ENCODE data around the gene DBN1. TPM values are rescaled to one million over a fixed set of nuclear protein-coding genes. Genes with fewer than 3 reads are reported as not detected.

DBN1 gene
- total RNA-seq, 4 donors from 2014 or later, result 89.8 to 139 (median 111) TPM

DNA sequence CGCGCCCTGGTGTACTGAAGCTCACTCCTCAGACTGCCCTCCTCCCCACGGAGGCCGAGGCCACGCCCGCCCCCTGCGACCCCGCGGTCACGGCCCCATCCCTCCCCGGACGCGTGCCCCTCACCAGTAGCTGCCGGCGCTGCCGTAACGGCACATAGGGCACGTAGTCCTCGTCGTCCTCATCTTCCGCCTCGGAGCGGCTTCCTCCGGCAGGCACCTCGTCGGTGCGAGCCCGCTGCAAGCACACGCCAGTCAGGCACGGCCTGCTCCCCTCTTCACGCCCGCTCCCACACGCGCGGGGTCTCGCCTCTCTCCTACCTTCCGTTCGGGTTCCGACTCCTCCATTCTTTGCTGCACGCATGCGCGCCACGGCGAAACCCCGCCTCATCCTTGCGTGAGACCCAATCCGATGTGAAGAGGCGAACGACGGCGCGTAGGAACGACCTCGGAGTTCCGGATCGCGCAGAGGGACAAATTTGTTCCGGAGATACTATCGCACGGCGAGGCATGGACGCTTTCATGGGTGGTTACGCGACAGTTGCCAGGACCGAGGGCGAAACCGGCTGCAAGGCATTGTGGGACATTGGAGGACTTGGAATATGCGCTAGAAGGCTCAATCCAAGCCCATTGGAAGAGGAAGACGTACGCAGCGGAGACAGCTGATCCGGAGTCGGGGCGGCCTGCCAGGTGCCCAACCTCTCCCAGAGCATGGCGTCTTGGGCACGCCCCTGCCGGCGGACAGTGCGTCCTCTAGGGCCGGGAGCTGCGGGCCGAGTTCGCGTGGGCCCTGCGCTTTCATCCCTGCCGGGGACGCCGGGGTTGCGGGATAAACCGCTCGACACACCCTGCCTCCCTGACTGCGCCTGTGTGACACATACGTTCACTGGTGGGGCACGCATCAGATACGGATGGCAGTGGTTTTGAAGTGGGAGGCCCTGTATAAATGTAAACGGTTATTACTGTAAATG, 43.5 kb upstream of the DBN1 start, which contains the start of gene DDX41:
Gene DDX41, minus strand, starts transcription at position 361 of the 968 bp plus-strand sequence. Its CDS starts 16 bp downstream, at position 345.
- WGBS, 2 donors, result 0% methylated on average over 79 to 86 of the region's 96 CpGs
- no peaks in the 10 kb centered on the region for H3K9me3 ChIP-seq
- peak within 1 kb of the TSS; percentile 72 to 95 (median 88) for H3K4me3 ChIP-seq
- H3K27me3 ChIP-seq, result no peaks in the 10 kb centered on the region
- DNase-seq (ENCODE audit: low spot score in 2 of 2), result peak; percentile 94 to 96
- TF ChIP-seq POLR2A (IDR thresholded peaks at IDR 0.05) (peak in 1 of 2 donors; percentile 54), EP300 (IDR thresholded peaks at IDR 0.05) (peak in 1 of 2 donors; percentile 99)
- TF ChIP-seq, protein P1, sequence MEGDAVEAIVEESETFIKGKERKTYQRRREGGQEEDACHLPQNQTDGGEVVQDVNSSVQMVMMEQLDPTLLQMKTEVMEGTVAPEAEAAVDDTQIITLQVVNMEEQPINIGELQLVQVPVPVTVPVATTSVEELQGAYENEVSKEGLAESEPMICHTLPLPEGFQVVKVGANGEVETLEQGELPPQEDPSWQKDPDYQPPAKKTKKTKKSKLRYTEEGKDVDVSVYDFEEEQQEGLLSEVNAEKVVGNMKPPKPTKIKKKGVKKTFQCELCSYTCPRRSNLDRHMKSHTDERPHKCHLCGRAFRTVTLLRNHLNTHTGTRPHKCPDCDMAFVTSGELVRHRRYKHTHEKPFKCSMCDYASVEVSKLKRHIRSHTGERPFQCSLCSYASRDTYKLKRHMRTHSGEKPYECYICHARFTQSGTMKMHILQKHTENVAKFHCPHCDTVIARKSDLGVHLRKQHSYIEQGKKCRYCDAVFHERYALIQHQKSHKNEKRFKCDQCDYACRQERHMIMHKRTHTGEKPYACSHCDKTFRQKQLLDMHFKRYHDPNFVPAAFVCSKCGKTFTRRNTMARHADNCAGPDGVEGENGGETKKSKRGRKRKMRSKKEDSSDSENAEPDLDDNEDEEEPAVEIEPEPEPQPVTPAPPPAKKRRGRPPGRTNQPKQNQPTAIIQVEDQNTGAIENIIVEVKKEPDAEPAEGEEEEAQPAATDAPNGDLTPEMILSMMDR (IDR thresholded peaks at IDR 0.05), result peak in 3 of 5 experiments; percentile 0 to 58 (median 7)
- H3K36me3 ChIP-seq, result peaks cover 2 to 69% (median 14%) of the 10 kb centered on the region in 3 donors
- H3K27ac ChIP-seq, result peak within 1 kb of the TSS; percentile 77 to 89 (median 84)
- H3K4me1 ChIP-seq, result peaks cover 3 to 34% (median 10%) of the 10 kb centered on the region in 4 donors

DNA sequence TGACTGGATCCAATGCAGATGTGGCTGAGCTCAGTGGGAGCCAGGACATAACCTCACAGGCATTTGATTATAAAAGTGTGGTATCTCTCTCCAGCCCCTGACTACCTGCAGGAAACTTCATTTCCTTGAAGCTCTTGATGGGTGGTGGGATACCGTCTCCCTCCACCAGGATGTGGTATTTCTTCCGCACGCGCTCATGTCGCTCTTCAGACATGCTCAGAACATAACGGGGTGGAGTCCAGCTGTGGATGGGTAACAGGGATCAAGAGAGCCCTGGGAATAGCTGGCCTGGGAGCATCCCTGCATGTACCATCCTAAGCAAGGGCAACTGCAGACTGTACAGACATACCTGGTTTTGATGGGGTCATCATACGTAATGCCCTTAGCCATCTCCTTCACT, 42.1 kb upstream of the DBN1 start:
- Histone ChIP-seq H3K4me3 (peak overlapping the region in 2 of 4 donors; percentile 72 to 95), H3K36me3 (peaks cover 2 to 69% (median 13%) of the 10 kb centered on the region in 3 donors), H3K9me3 (no peaks in the 10 kb centered on the region), H3K27me3 (no peaks in the 10 kb centered on the region), H3K4me1 (peaks cover 3 to 34% (median 10%) of the 10 kb centered on the region in 4 donors), H3K27ac (no peak overlapping the region)
- TF ChIP-seq EP300 (IDR thresholded peaks at IDR 0.05) (no peak), POLR2A (IDR thresholded peaks at IDR 0.05) (no peak)
- TF ChIP-seq, protein P1 (IDR thresholded peaks at IDR 0.05), result no peak
- no peak for DNase-seq (ENCODE audit: low spot score in 2 of 2)
- WGBS, 2 donors, result 87 to 96% methylated on average over 7 of the region's 7 CpGs

DNA sequence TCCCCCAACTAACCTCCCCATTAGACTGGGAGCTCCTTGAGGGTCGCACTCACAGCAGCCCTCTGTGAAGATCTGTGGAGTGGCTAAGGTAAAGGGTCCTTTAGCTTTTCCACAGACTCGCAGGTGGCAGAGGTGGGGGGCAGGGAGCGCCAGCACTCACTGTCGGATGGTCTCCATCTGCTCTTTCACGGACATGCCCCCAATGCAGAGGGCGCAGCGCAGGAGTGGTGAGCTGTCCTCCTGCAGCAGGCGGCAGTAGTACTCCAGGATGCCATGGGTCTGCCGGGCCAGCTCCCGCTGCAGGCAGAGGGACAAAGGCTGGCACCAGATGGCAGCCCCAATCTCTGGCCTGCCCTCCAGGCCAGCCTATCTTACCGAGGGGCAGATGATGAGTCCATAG, 41.1 kb upstream of the DBN1 start:
- TF ChIP-seq, protein P1 (IDR thresholded peaks at IDR 0.05), result no peak
- no peak for TF ChIP-seq POLR2A (IDR thresholded peaks at IDR 0.05)
- TF ChIP-seq EP300 (IDR thresholded peaks at IDR 0.05), result no peak
- Histone ChIP-seq H3K4me3 (no peak overlapping the region), H3K36me3 (peaks cover 2 to 67% (median 13%) of the 10 kb centered on the region in 3 donors), H3K9me3 (no peaks in the 10 kb centered on the region), H3K4me1 (peaks cover 3 to 41% (median 12%) of the 10 kb centered on the region in 4 donors), H3K27me3 (no peaks in the 10 kb centered on the region), H3K27ac (no peak overlapping the region)
- WGBS, 2 donors, result 94% methylated on average over 8 to 11 of the region's 11 CpGs
- DNase-seq (ENCODE audit: low spot score in 2 of 2), result no peak

DNA sequence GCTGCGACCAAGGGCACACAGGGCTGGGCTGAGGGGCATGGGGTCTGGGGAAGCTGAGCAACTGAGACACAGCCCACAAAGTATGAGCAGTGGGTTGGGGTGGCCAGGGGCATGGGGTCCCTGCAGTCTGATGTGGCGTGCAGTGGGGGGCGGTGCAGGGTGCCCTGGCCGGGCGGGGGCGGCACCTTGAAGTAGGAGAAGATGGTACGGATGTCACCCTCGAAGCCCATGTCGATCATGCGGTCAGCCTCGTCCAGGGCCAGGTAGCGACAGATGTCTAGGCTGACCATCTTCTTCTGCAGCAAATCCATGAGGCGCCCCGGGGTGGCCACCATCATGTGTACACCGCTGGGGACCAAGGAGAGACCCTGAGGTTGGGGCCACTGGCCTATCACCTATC, 40.1 kb upstream of the DBN1 start:
- WGBS, 2 donors, result 90 to 99% methylated on average over 15 of the region's 15 CpGs
- H3K4me1 ChIP-seq, result peaks cover 3 to 42% (median 12%) of the 10 kb centered on the region in 4 donors
- no peak for TF ChIP-seq EP300 (IDR thresholded peaks at IDR 0.05)

DNA sequence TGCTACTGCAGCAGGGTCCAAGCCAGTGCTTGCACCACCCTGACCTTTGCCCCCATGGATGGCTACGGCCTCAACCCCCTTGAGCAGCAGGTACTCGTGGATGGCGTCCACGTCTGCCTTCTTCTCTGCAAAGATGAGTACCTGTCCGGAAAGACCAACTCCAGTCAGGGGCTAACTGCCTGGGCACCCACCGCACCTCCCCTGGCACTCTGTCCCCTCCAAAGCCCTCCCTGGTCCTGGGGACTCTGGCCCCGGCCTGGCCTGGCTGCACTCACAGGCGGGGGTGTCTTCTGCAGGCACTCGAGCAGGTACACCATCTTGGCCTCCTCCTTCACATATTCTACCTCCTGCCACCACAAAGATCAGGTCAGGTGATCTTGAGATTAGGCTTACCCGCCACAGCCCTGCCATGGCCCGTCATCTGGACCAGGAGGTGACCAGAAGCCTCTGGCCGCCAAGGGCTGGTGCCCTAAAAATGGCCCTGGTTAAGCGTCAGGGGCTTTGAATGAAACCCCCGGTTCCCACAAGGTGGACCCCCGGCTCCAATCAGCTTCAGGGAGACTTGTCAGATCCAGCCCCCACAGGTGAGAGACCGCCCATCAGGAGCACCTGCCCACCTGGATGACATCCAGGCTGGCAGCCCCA, 39.4 kb upstream of the DBN1 start:
- Histone ChIP-seq H3K9me3 (no peaks in the 10 kb centered on the region), H3K4me3 (no peak overlapping the region), H3K27me3 (no peaks in the 10 kb centered on the region), H3K4me1 (peaks cover 3 to 42% (median 12%) of the 10 kb centered on the region in 4 donors), H3K36me3 (peaks cover 2 to 62% (median 13%) of the 10 kb centered on the region in 3 donors), H3K27ac (no peak overlapping the region)
- no peak for DNase-seq (ENCODE audit: low spot score in 2 of 2)
- TF ChIP-seq, protein P1 (IDR thresholded peaks at IDR 0.05), result no peak
- TF ChIP-seq EP300 (IDR thresholded peaks at IDR 0.05) (no peak), POLR2A (IDR thresholded peaks at IDR 0.05) (no peak)
- WGBS, 2 donors, result 91 to 94% methylated on average over 16 of the region's 16 CpGs

More for the DNA sequence above, 40.1 kb upstream of the DBN1 start:
- H3K9me3 ChIP-seq, result no peaks in the 10 kb centered on the region
- no peaks in the 10 kb centered on the region for H3K27me3 ChIP-seq
- H3K4me3 ChIP-seq, result no peak overlapping the region
- peaks cover 2 to 62% (median 13%) of the 10 kb centered on the region in 3 donors for H3K36me3 ChIP-seq
- no peak for DNase-seq (ENCODE audit: low spot score in 2 of 2)
- no peak overlapping the region for H3K27ac ChIP-seq

Measured in tibial nerve (tissue), 4 donors.